GM15510 (cell line): ENCODE measurements around the gene LZIC.

Experiments
- POLR2A ChIP-seq: IDR thresholded peaks from 3 replicates; pipeline ENCODE4 v1.6.1; 2011; ENCODE audit warnings: borderline replicate concordance; ENCODE audit not compliant: insufficient read length; ENCODE audit errors: extremely low read depth

The LZIC gene

DNA sequence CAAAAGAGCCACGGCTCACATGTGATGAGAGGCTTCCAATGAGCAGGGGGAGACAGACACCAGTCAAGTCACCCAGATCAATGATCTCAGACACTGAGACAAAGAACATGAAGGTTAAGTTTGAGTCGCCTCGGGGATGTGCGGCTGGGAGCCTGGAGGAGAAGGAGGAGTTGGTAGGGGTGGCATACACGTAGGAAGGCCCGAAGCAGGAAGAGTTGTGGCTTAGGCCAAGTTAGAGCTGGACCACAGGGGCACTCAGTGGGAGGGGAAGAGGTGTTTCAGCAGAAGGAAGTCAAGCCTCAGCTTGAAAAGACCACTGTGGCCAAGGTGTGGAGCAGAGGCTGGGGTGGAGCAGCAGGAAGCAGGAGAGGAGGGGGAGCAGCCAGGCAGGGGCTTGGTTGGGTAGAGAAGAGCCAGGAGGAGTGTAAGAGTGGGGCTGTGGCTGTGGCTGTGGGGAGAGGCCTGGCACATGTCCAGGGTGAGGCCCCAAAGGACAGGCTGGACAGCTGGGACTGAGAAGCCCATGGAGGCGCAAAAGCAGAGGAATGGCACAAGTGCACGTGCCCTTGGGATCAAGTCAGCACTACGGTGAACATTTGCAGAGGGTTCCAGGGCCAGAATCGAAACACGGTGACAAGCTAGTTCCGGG is 60.8 kb downstream of the LZIC start:
- TF ChIP-seq POLR2A: no peak

- no peak for TF ChIP-seq POLR2A
Observed at GRCh38 chr1:9881838-9882249, 61.3 kb downstream of the LZIC start.
